Embryonic facial prominence (tissue), 1 donor: ENCODE measurements around the gene GMPPB.

Experiments
- DNase-seq: peaks from one replicate; pipeline ENCODE4 v3.0.0-alpha.2; 2016; ENCODE audit errors: extremely low spot score

The GMPPB gene

GRCh38 chr3:49670940-49671290, 52.8 kb downstream of the GMPPB start:
- no peak for DNase-seq
